Fibroblast of gingiva (primary cell): ENCODE measurements around the gene TRPV2.
A peak's percentile ranks its signal among the peaks of the same experiment; 100 is the strongest.

Source experiments
- DNase-seq: peaks from one replicate; pipeline ENCODE4 v3.0.0-alpha.2; 2011; ENCODE audit warnings: low read depth

Gene TRPV2

GRCh38 chr17:16455997-16456741, 40.8 kb downstream of the TRPV2 start:
- no peak for DNase-seq

GRCh38 chr17:16456742-16457316, 41.5 kb downstream of the TRPV2 start:
- DNase-seq = no peak

- DNase-seq = no peak
These were observed 43.9 kb downstream of the TRPV2 start for GRCh38 chr17:16459271-16459670.

- no peak for DNase-seq
These were observed 44.6 kb downstream of the TRPV2 start for GRCh38 chr17:16459855-16460550.

DNA sequence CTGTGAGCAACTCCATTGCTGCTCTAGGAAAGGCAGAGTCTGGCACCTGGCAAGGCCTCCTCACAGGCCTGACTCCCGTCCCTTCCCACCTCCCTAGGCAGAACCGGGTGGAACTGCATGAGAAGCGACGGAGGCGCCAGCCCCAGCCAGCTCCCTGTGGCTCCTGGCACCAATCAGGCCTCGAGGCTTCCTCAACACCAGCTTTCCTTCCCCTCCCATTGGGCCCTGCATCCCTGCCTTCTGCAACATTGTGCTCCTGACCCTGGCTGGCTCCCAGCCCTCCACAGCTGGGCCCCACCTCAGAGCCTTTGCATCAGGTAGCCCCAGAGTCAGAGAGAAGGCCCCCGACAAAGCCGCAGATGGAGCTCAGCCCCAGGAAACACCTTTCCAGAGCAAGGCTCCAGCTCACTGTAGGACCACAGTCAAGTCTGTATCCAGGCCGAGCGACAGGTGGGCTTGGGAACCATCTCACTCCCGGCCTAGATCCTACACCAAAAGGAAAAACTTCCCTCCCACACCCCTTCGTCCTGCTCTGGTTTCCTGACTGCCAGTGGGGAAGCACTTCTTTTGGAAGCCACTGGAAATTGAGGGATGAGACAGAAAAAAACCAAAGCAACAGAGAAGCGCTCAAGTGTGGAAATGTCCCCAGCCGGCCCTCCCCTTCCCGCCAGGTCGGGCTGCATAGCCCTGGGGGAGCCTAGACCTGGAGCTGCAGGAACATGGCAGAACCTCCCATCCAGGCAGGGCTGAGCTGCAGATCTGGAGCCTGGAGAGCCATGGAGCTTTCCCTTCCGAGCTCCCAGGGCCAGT, 45.6 kb downstream of the TRPV2 start:
- DNase-seq = no peak

DNA sequence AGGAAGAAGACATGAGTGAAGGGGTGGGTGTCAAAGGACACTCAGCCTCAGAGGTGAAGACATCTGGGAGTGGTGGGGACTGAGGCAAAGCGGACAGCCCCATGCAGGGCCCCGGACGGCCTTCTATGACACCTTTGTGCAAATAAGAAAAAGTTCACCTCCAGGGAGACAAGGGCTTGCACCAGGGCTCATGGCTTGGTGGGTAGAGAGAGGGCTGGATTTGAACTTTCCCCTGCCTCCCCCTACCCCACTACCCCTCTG, 46.2 kb downstream of the TRPV2 start:
- no peak for DNase-seq

- no peak for DNase-seq
These were observed 46.9 kb downstream of the TRPV2 start for GRCh38 chr17:16462070-16462864.

DNA sequence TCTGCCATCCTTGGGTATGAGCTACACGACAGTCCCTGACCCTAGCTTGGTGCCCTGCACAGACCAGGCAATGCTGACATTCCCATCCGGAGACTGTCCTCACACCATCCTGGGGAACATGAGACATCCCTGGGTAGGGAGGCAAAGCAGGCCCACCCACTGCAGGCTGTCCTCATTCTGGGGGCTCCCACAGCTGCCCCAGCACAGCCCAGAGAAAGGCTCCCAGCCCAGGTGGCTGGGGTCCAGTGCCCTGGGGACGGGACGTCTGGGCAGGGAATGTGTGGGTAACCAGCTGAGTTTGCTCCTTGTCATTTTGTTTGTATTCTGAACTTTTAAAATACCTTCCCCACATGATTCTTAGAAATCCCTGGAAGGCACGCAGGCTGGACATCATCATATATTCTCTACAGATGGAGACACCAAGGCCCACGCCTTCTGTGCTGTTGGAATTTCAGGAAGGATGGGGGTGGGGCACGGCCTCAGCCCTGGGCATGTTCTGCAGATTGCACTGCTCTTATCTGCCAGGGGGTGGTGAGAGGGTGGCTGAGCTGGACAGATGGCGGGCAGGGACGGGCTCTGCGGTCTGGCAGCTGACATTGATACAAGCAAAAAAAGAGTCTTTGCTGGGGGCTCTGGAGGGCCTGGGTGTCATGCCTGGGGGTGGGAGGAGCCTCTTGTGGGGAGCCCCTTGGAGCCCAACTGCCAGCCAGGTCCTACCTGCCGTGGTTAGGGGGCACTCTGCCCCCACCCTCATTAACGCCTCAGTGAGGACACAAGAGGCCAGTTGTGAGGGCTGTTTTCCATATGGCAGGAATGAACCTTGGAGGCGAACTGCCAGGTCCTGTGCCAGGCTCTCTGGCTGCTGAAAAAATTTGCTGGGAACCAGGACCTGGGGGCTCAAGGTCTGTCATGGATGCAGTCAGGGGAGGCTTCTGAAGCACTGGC, 48.3 kb downstream of the TRPV2 start:
- DNase-seq = peak; percentile 62

DNA sequence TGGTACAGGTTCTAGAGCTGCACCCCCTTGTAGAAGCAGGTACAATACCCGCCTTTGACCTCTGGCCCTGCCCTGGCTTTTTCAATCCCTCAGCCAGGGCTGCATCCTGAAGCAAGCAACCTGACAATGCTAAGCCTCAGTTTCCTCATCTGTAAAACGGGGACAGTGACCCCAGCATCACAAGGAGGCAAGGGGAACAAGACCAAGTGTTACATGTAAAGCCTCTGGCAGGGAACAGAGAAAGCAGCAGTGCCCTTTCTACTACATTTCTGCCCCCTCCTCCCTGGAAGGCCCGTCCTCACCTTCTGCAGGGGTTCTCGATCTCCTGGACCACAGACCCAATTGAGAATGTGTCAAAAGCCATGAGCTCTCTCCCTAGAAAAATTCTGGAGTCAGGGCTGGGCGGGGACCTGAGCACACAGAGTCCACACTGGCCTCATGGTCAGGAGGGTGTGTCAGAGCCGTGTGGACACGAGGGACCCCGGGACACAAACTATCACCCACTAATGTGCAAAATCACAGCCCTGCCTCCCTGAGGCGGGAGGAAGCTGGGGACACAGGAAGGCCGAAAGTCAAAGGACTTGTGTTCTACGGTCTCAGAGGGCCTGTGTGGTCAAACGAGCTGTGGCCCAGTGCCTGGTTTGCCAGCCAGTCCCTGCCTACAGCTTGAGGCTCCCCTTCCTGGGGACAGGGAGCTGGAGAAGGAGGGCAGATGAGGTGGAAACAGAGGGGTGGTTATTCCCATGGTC, 49.1 kb downstream of the TRPV2 start:
- DNase-seq = no peak

DNA sequence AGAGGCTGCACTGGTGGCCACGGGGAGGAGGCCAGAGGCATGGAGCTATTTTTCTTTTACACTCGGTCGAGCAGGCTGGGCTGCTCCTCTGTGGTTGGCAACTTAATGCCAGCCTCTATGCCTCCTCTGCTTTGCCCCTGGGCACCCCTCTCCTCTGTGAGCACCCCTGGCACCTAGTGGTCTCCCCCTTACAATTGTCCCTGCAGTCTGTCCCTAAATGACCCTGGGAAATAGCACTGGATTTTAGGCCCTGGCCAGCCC, 49.6 kb downstream of the TRPV2 start:
- DNase-seq = no peak

DNA sequence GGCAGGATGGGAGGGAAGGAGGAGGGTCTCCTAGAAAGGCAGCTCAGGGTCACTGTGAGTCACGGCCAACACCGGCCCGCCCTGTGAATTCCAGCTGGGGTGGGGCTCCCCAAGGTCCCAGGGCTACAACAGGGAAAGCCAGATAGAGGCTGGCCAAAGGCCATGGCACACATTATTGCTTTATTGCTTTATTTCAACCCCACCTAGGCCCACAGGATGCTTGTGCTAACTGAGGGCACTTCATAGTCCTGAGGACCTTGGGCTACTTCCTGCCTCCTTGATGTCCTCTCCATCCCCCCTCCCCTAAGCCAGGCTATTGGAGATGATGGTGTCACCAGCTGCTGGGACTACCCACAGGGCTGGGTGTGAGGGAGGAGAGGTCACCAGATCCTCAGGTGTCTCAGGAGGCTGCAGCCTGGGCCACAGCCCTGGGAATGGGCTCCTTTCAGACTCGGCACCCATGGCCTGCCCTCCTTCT, 50.5 kb downstream of the TRPV2 start:
- no peak for DNase-seq

DNA sequence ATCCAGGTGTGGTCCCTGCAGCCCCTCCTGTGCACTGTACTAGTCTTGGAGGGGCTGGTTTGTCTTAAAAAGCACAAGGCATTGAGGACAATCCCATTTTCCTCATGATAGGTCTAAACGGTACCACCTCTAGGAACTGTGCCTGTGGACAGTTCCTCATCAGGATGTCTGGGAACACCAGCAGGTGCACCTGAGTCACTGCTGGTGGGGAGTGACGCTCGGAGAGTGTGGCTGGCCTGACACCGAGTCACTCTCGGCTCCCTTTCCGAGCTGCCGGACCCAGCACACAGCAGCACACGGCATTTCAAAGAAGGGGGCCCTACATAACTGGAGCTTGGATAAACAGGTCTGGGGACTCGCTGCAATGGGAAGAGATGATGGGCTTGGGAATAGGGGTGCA, 51.0 kb downstream of the TRPV2 start:
- DNase-seq = no peak

DNA sequence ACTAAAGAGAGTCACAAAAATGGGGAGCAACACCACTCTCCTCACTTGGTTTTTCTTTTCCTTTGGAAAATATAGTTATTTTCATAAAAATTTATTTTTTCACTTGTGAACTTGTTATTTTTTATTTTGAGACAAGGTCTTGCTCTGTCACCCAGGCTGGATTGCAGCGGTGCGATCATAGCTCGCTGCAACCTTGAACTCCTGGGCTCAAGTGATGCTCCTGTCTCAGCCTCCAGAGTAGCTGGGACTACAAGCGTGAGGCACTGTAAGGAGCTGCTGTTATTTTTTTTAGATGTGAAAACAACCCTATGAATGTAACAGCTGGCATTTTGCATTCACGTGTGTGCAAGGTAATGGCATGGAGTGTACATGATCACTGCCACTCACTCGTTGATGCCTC, 51.7 kb downstream of the TRPV2 start:
- no peak for DNase-seq

DNA sequence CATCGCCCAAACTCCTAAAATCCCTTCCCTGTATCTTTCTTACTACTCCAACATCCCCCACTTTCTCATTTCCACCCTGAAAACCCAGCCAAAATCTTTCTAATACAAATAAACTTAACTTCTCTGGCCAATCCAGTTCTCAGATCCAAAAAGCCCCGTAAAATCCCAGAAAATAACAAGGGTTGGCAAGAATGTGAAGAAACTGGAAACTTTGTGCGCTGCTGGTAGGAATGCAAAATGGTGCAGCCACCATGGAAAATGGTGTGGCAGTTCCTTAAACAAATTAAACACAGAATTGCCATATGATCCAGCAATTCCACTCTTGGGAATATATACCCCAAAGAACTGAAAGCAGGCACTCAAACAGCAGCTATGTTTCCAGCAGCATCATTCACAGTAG, 52.5 kb downstream of the TRPV2 start:
- no peak for DNase-seq

DNA sequence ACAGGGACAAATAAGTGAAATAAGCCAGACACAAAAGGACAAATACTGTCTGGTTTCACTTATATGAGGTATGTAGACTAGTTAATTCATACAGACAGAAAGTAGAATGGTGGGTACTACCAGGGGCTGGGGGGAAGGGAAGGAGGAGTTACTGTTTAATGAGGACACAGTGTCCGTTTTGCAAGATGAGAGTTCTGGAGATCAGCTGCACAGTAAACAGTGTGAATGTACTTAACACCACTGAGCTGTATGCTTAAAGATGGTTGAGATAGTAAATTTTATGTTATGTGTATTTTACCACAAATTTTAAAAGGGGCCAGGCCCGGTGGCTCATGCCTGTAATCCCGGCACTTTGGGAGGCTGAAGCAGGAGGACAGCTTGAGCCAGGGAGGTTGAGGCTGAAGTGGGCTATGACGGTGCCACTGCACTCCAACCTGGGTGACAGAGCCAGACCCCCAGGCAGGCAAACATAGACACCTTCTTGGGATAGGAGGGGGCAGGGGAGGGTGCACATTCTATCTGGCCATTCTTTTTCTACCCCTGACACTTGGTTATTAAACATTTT, 53.1 kb downstream of the TRPV2 start:
- no peak for DNase-seq

DNA sequence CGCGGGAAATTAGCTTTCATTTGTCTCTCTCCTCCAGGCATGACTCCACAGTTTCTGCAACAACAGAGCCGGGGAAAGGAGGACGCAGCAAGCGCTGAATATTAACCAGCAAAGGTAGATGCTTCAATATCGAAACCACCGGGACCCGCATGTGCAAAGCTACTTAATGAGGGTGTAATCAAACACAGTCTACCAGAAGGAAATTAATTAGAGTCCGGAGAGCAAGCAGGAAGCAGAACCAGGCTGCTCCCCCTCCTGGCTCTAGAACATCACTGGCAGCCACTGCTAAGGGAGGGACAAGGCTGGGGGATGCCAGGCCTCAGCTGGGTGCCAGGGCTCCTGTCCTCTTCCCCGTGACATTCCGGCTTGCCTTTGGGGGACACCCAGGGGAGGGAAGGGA, 54.9 kb downstream of the TRPV2 start:
- DNase-seq = no peak

- no peak for DNase-seq
These were observed 55.9 kb downstream of the TRPV2 start for GRCh38 chr17:16471295-16471694.

GRCh38 chr17:16472539-16472938, 57.2 kb downstream of the TRPV2 start:
- DNase-seq = no peak

- DNase-seq = no peak
These were observed 58.0 kb downstream of the TRPV2 start for GRCh38 chr17:16473044-16474011.
